MM.1S (cell line): ENCODE measurements around the gene CEMIP2.

ENCODE experiments used
- DNase-seq: peaks from one replicate; pipeline ENCODE4 v3.0.0-alpha.2; 2015
- H2AFZ ChIP-seq: fragments of 300-600 bp; sonication (generic); 2 replicates; pipeline ENCODE4 v1.6.0; 2016; ENCODE audit warnings: antibody characterized with exemption, low read length
- H3F3A ChIP-seq: fragments of 300-600 bp; sonication (generic); 2 replicates; pipeline ENCODE4 v1.6.1; 2016; ENCODE audit warnings: mild to moderate bottlenecking, antibody characterized with exemption, low read length, moderate library complexity, mixed read lengths; ENCODE audit not compliant: insufficient read depth
- H3K27ac ChIP-seq: fragments of 300-600 bp; sonication (generic); 2 replicates; pipeline ENCODE4 v1.5.1; 2016; ENCODE audit warnings: mild to moderate bottlenecking, low read length
- H3K27me3 ChIP-seq: fragments of 300-600 bp; sonication (generic); replicated peaks from 2 replicates; pipeline ENCODE4 v1.6.0; 2016; ENCODE audit warnings: low read length; ENCODE audit not compliant: insufficient read depth
- H3K36me3 ChIP-seq: fragments of 300-600 bp; sonication (generic); replicated peaks from 2 replicates; pipeline ENCODE4 v1.6.1; 2016; ENCODE audit warnings: mild to moderate bottlenecking, low read length, mixed read lengths; ENCODE audit not compliant: insufficient read depth
- H3K4me1 ChIP-seq: fragments of 300-600 bp; sonication (generic); 2 replicates; pipeline ENCODE4 v1.6.1; 2016; ENCODE audit warnings: low read length, mixed read lengths
- H3K4me2 ChIP-seq: fragments of 300-600 bp; sonication (generic); 2 replicates; pipeline ENCODE4 v1.6.0; 2016; ENCODE audit warnings: low read depth, low read length
- H3K4me3 ChIP-seq: fragments of 300-600 bp; sonication (generic); 2 replicates; pipeline ENCODE4 v1.5.1; 2016; ENCODE audit warnings: low read length, mixed read lengths
- H3K79me2 ChIP-seq: fragments of 300-600 bp; sonication (generic); 2 replicates; pipeline ENCODE4 v1.6.1; 2016; ENCODE audit warnings: mixed run types, low read length, mixed read lengths
- H3K9ac ChIP-seq: fragments of 300-600 bp; sonication (generic); 2 replicates; pipeline ENCODE4 v1.6.1; 2016; ENCODE audit warnings: low read length, mixed read lengths
- H3K9me2 ChIP-seq: fragments of 300-600 bp; sonication (generic); replicated peaks from 2 replicates; pipeline ENCODE4 v1.6.1; 2016; ENCODE audit warnings: mild to moderate bottlenecking, low read length, mixed read lengths; ENCODE audit not compliant: insufficient read depth
- H3K9me3 ChIP-seq: fragments of 300-600 bp; sonication (generic); replicated peaks from 2 replicates; pipeline ENCODE4 v1.6.1; 2016; ENCODE audit warnings: mild to moderate bottlenecking, low read length, mixed read lengths; ENCODE audit not compliant: insufficient read depth
- H4K20me1 ChIP-seq: fragments of 300-600 bp; sonication (generic); 2 replicates; pipeline ENCODE4 v1.6.1; 2016; ENCODE audit warnings: mild to moderate bottlenecking, low read length, moderate library complexity, mixed read lengths; ENCODE audit not compliant: insufficient read depth
- EZH2 ChIP-seq: fragments of 300-600 bp; sonication (generic); optimal IDR thresholded peaks from 2 replicates; pipeline ENCODE3; 2017; ENCODE audit warnings: low read depth, mild to moderate bottlenecking, antibody characterized with exemption, low read length, mixed read lengths
- EZH2phosphoT487 ChIP-seq: fragments of 300-600 bp; sonication (generic); IDR thresholded peaks from 2 replicates; pipeline ENCODE4 v1.6.1; 2018; ENCODE audit warnings: antibody characterized with exemption, low read length
- TF ChIP-seq, protein P1 (sequence below): fragments of 300-600 bp; sonication (generic); IDR thresholded peaks from 2 replicates; pipeline ENCODE4 v1.5.1; 2016; ENCODE audit warnings: antibody characterized with exemption, low read length, mixed read lengths

The CEMIP2 gene

GRCh38 chr9:71719088-71719487 lies 49.2 kb downstream of the CEMIP2 start:
- Histone ChIP-seq H3K9ac (no peak overlapping the region), H3K27me3 (no peaks in the 10 kb centered on the region), H3K4me2 (no peak overlapping the region), H3K79me2 (no peaks in the 10 kb centered on the region), H3K27ac (no peak overlapping the region), H4K20me1 (no peaks in the 10 kb centered on the region), H3K4me3 (no peak overlapping the region), H3K9me2 (no peaks in the 10 kb centered on the region), H3K36me3 (no peaks in the 10 kb centered on the region), H3K4me1 (no peaks in the 10 kb centered on the region), H2AFZ (no peak overlapping the region), H3K9me3 (no peaks in the 10 kb centered on the region), H3F3A (no peaks in the 10 kb centered on the region)
- TF ChIP-seq EZH2 (no peak), EZH2phosphoT487 (no peak)
- TF ChIP-seq, protein P1, sequence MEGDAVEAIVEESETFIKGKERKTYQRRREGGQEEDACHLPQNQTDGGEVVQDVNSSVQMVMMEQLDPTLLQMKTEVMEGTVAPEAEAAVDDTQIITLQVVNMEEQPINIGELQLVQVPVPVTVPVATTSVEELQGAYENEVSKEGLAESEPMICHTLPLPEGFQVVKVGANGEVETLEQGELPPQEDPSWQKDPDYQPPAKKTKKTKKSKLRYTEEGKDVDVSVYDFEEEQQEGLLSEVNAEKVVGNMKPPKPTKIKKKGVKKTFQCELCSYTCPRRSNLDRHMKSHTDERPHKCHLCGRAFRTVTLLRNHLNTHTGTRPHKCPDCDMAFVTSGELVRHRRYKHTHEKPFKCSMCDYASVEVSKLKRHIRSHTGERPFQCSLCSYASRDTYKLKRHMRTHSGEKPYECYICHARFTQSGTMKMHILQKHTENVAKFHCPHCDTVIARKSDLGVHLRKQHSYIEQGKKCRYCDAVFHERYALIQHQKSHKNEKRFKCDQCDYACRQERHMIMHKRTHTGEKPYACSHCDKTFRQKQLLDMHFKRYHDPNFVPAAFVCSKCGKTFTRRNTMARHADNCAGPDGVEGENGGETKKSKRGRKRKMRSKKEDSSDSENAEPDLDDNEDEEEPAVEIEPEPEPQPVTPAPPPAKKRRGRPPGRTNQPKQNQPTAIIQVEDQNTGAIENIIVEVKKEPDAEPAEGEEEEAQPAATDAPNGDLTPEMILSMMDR = no peak
- DNase-seq = no peak

GRCh38 chr9:71716138-71716909 lies 52.0 kb downstream of the CEMIP2 start:
- Histone ChIP-seq H3K36me3 (no peaks in the 10 kb centered on the region), H3K9me3 (no peaks in the 10 kb centered on the region), H4K20me1 (no peaks in the 10 kb centered on the region), H3K4me2 (no peak overlapping the region), H2AFZ (no peak overlapping the region), H3K4me1 (no peaks in the 10 kb centered on the region), H3K9ac (no peak overlapping the region), H3K27me3 (no peaks in the 10 kb centered on the region), H3K4me3 (no peak overlapping the region), H3K79me2 (no peaks in the 10 kb centered on the region), H3K27ac (no peak overlapping the region), H3F3A (no peaks in the 10 kb centered on the region), H3K9me2 (no peaks in the 10 kb centered on the region)
- DNase-seq = peak; percentile 11
- TF ChIP-seq, protein P1 = peak; percentile 40
- TF ChIP-seq EZH2 (no peak), EZH2phosphoT487 (no peak)

DNA sequence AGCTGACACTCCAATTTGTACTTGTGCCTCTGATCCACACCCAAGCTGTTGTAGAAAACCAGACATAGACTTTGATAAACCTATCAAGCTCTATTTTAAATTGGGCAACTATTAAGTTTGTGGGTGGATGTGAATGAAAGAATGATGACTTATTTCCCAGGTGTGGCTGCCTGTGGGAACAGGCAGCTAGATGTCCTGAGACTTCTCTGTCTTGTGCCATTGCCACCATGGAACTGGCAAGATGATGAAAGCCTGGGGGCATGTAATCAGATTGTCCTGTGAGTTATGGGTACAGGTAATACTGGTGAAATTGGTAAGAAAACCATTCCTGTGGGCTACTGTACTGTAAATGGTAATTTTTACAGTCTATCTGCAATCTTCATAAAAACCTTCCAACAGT lies 57.5 kb downstream of the CEMIP2 start:
- no peaks in the 10 kb centered on the region for H3K36me3 ChIP-seq

More for the DNA sequence above, 57.5 kb downstream of the CEMIP2 start:
- H3K27me3 ChIP-seq = no peaks in the 10 kb centered on the region
- no peak overlapping the region for H3K4me3 ChIP-seq
- H4K20me1 ChIP-seq = no peaks in the 10 kb centered on the region
- no peaks in the 10 kb centered on the region for H3K79me2 ChIP-seq
- H3K4me1 ChIP-seq = no peaks in the 10 kb centered on the region
- H3K4me2 ChIP-seq = no peak overlapping the region
- H3K9me2 ChIP-seq = no peaks in the 10 kb centered on the region
- H3K9ac ChIP-seq = no peak overlapping the region
- no peak overlapping the region for H3K27ac ChIP-seq
- no peaks in the 10 kb centered on the region for H3K9me3 ChIP-seq
- TF ChIP-seq, protein P1 = no peak
- TF ChIP-seq EZH2phosphoT487 (no peak), EZH2 (no peak)
- no peaks in the 10 kb centered on the region for H3F3A ChIP-seq
- no peak for DNase-seq
- H2AFZ ChIP-seq = no peak overlapping the region
